Measurements from ENCODE around the gene KRTAP25-1. TPM values are rescaled to one million over a fixed set of nuclear protein-coding genes. Genes with fewer than 3 reads are reported as not detected.

KRTAP25-1 gene
- total RNA-seq (not detected), polyA plus RNA-seq (not detected)
- long read RNA-seq, donor 1: 0 reads
- long read RNA-seq, donor 2: 0 reads
- long read RNA-seq, donor 3: 0 reads
- long read RNA-seq, donor 4: 0 reads
- long read RNA-seq, donor 5: 0 reads
- long read RNA-seq, donor 6: 0 reads
- long read RNA-seq, donor 7: 0 reads
- long read RNA-seq, donor 8: 0 reads
- long read RNA-seq, donor 9: 0 reads
- long read RNA-seq, donor 10: 0 reads

GRCh38 chr21:30289215-30289614 lies at the start of gene KRTAP25-1:
Gene KRTAP25-1 (minus strand): TSS chr21:30289514. CDS start chr21:30289490, 24 bp downstream.
- H3K4me3 ChIP-seq: no peak within 1 kb of the TSS
- H3K9me3 ChIP-seq: no peaks in the 10 kb centered on the region
- H3K4me1 ChIP-seq: no peaks in the 10 kb centered on the region
- 88 to 93% (median 93%) methylated on average over 2 of the region's 2 CpGs for WGBS, 5 donors
- intact Hi-C loops (cut with DNase I; ENCODE audit: low total_unique reads): no loop called here
- DNase-seq: no peak
- H3K36me3 ChIP-seq: no peaks in the 10 kb centered on the region
- H3K27ac ChIP-seq: no peak within 1 kb of the TSS
- H3K27me3 ChIP-seq: no peaks in the 10 kb centered on the region
- TF ChIP-seq, protein P1, sequence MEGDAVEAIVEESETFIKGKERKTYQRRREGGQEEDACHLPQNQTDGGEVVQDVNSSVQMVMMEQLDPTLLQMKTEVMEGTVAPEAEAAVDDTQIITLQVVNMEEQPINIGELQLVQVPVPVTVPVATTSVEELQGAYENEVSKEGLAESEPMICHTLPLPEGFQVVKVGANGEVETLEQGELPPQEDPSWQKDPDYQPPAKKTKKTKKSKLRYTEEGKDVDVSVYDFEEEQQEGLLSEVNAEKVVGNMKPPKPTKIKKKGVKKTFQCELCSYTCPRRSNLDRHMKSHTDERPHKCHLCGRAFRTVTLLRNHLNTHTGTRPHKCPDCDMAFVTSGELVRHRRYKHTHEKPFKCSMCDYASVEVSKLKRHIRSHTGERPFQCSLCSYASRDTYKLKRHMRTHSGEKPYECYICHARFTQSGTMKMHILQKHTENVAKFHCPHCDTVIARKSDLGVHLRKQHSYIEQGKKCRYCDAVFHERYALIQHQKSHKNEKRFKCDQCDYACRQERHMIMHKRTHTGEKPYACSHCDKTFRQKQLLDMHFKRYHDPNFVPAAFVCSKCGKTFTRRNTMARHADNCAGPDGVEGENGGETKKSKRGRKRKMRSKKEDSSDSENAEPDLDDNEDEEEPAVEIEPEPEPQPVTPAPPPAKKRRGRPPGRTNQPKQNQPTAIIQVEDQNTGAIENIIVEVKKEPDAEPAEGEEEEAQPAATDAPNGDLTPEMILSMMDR (IDR thresholded peaks at IDR 0.05): no peak
- TF ChIP-seq POLR2AphosphoS5 (IDR thresholded peaks at IDR 0.05) (no peak), EP300 (IDR thresholded peaks at IDR 0.05) (no peak), POLR2A (IDR thresholded peaks at IDR 0.05) (no peak)

DNA sequence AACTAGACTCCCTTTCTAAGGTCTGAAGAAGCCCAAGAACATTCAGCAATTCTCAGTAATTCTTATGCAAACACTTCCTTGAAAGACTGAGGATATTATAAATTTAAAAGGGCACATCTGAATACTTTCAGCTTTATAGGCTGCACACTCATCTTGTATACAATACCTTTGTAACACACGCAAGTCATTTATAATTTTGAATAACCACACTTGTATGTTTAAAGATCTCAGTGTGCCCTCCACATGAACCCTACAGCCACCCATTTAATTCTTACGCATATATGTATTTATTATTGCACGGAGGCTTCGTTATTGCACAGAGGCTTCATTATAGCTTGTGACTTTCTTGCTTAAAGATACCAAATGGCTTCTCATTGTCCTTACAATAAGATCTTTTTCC lies 49.4 kb upstream of the KRTAP25-1 start:
- intact Hi-C loops (cut with DNase I; ENCODE audit: low total_unique reads): loop anchor here (10.0 kb wide), 1 partner anchor 736 kb away; no protein-coding TSS in a partner anchor
- H3K4me1 ChIP-seq: no peaks in the 10 kb centered on the region
- H3K4me3 ChIP-seq: no peak overlapping the region
- no peak overlapping the region for H3K27ac ChIP-seq
- no peaks in the 10 kb centered on the region for H3K36me3 ChIP-seq
- TF ChIP-seq EP300 (IDR thresholded peaks at IDR 0.05) (no peak), POLR2A (IDR thresholded peaks at IDR 0.05) (no peak), POLR2AphosphoS5 (IDR thresholded peaks at IDR 0.05) (no peak)
- TF ChIP-seq, protein P1 (IDR thresholded peaks at IDR 0.05): no peak
- H3K27me3 ChIP-seq: no peaks in the 10 kb centered on the region
- 72 to 91% (median 78%) methylated on average over 4 of the region's 4 CpGs for WGBS, 5 donors
- DNase-seq: no peak
- no peaks in the 10 kb centered on the region for H3K9me3 ChIP-seq

DNA sequence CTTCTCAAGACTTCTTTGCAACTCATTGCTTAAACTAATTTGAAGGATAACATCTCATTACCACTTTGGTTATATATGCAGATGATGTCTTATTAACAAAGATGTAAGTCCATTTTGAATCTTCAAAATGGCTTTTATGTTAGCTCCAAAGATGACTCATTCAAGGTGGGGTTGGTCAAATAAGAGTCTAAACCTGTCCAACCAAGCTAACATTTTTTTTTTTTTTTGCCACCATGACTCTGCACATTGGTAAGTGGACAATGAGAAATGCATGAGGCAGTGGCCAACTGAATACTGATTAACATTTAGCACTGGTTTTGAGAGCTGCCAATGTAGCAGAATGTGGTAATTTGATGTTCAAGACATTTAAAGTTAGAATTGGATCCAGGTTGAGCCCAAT lies 48.5 kb upstream of the KRTAP25-1 start:
- H3K36me3 ChIP-seq: no peaks in the 10 kb centered on the region
- DNase-seq: no peak
- no peaks in the 10 kb centered on the region for H3K27me3 ChIP-seq
- H3K9me3 ChIP-seq: no peaks in the 10 kb centered on the region
- no peaks in the 10 kb centered on the region for H3K4me1 ChIP-seq
- TF ChIP-seq POLR2A (IDR thresholded peaks at IDR 0.05) (no peak), POLR2AphosphoS5 (IDR thresholded peaks at IDR 0.05) (no peak), EP300 (IDR thresholded peaks at IDR 0.05) (no peak)
- TF ChIP-seq, protein P1 (IDR thresholded peaks at IDR 0.05): no peak
- no peak overlapping the region for H3K27ac ChIP-seq
- H3K4me3 ChIP-seq: no peak overlapping the region
- intact Hi-C loops (cut with DNase I; ENCODE audit: low total_unique reads): loop anchor here (10.0 kb wide), 1 partner anchor 737 kb away; no protein-coding TSS in a partner anchor

DNA sequence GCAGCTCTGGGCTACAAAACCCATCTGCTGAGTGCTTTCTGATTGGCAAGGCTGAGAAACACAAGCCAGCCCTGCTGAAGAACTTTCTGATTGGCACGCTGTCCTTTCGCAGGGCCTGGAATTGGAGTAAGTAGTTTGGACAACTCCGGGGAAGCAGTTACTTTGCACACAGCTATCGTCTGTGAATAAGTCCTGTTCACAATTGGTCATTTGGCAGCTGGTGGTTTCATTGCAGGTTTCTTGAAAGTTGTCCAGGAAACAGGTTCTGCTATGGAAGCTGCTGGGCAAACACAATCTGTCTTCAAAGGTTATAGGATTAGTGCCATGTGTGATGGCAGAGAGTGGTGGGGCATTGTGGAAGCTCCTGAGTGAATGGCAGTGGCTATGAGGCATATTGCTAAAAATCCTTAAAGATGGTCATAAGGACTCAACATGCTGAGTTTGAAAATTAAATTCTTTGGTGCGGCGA lies 48.0 kb upstream of the KRTAP25-1 start, which contains the start of gene KRTAP27-1:
KRTAP27-1 (minus strand) TSS at position 419 of the 469 bp plus-strand sequence; CDS start at position 393, 26 bp downstream.
- no peak within 1 kb of the TSS for H3K27ac ChIP-seq
- H3K9me3 ChIP-seq: no peaks in the 10 kb centered on the region
- intact Hi-C loops (cut with DNase I; ENCODE audit: low total_unique reads): loop anchor here (10.0 kb wide), 1 partner anchor 737 kb away; no protein-coding TSS in a partner anchor
- no peak for DNase-seq
- no peak within 1 kb of the TSS for H3K4me3 ChIP-seq
- H3K4me1 ChIP-seq: no peaks in the 10 kb centered on the region
- TF ChIP-seq, protein P1 (IDR thresholded peaks at IDR 0.05): no peak
- TF ChIP-seq POLR2A (IDR thresholded peaks at IDR 0.05) (no peak), EP300 (IDR thresholded peaks at IDR 0.05) (no peak), POLR2AphosphoS5 (IDR thresholded peaks at IDR 0.05) (no peak)
- 80 to 94% (median 93%) methylated on average over 6 of the region's 6 CpGs for WGBS, 5 donors
- no peaks in the 10 kb centered on the region for H3K27me3 ChIP-seq
- no peaks in the 10 kb centered on the region for H3K36me3 ChIP-seq

All from stomach (tissue), 19 donors.